ENCODE data around the gene IFNGR1. TPM values are rescaled to one million over a fixed set of nuclear protein-coding genes. Genes with fewer than 3 reads are reported as not detected.

The IFNGR1 gene
- total RNA-seq, 1 experiment from 2014 or later = 23.4 TPM

DNA sequence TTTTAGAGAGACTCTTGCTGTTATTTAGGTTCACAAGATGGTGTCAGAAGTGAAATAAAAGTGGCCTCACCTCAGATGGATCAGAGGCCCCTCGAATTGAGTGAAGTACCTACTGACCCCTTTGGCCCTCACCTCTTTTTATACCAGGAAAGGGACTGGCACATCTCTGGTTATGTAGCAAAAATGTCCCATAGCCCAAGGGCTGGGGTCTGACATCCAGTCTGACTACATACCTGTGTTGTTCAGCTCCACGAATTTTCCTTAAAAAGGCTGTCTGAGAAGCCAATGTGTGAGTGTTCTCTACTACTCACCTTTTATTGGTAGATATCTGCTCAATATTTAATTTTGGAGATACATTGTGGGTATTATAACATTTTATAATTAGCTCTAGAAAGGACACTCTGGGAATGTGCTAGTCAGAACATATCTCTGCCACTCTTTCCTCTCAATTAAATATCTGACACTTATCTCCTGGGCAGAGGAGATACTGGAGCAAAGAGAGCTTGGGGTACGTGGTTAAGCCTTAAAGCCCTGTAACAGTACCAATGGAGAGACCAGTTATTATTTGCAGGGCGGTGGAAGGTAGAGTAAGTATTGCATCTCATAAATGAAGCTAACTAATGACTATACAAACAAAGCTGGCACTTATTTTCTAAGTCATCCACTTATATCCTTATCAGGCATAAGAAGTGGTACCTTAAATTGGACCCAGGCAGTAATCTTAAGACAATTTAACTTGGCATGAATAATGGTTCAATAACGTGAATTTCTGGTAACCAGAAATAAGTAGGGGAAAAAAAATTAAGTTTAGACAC is 25.7 kb downstream of the IFNGR1 start:
- CTCF ChIA-PET = no interaction called here

DNA sequence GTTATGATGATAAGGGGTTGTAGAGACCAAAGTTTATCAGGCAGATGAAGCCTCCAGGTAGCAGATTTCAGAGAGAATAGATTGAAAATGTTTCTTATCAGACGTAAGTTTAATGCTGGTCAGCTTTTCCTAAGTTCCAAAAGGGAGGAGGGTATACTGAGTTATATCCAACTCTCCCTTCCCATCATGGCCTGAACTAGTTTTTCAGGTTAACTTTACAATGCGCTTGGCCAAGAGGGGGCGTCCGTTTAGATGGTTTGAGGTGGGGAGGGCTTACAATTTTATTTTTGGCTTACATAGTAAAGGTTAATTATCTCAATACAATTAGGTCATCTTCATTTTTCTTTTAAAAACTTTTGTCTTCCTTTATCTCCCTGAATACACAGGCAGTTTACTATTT is 26.4 kb downstream of the IFNGR1 start:
- Histone ChIP-seq H3K4me3 (ENCODE audit: low read depth in 2 of 2, low read length in 2 of 2) (no peak overlapping the region), H3K27ac (ENCODE audit: low read length) (no peak overlapping the region), H3K4me1 (ENCODE audit: control insufficient read depth, insufficient read depth, low read length) (no peaks in the 10 kb centered on the region), H3K36me3 (ENCODE audit: control insufficient read depth, insufficient read depth, low read length) (no peaks in the 10 kb centered on the region), H3K9me3 (ENCODE audit: control insufficient read depth, insufficient read depth, low read depth, low read length) (peaks cover 15% of the 10 kb centered on the region), H3K27me3 (ENCODE audit: control insufficient read depth, insufficient read depth, low read length) (no peaks in the 10 kb centered on the region)
- ChIA-PET CTCF (no interaction called here), POLR2A (no interaction called here)
- no TSS peak for BruUV-seq (replicated peaks)
- intact Hi-C loops (cut with micrococcal nuclease; ENCODE audit: unreplicated experiment) = no loop called here
- in situ Hi-C loops (cut with HindIII; ENCODE audit: low pct_unique_long_range_greater_than_20kb, low sequenced_read_pairs) = no loop called here
- no peak for ATAC-seq
- TF ChIP-seq, protein P1, sequence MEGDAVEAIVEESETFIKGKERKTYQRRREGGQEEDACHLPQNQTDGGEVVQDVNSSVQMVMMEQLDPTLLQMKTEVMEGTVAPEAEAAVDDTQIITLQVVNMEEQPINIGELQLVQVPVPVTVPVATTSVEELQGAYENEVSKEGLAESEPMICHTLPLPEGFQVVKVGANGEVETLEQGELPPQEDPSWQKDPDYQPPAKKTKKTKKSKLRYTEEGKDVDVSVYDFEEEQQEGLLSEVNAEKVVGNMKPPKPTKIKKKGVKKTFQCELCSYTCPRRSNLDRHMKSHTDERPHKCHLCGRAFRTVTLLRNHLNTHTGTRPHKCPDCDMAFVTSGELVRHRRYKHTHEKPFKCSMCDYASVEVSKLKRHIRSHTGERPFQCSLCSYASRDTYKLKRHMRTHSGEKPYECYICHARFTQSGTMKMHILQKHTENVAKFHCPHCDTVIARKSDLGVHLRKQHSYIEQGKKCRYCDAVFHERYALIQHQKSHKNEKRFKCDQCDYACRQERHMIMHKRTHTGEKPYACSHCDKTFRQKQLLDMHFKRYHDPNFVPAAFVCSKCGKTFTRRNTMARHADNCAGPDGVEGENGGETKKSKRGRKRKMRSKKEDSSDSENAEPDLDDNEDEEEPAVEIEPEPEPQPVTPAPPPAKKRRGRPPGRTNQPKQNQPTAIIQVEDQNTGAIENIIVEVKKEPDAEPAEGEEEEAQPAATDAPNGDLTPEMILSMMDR (IDR thresholded peaks at IDR 0.05) = peak; percentile 9; the same call in 1 of the 2 replicates
- TF ChIP-seq, protein P2, sequence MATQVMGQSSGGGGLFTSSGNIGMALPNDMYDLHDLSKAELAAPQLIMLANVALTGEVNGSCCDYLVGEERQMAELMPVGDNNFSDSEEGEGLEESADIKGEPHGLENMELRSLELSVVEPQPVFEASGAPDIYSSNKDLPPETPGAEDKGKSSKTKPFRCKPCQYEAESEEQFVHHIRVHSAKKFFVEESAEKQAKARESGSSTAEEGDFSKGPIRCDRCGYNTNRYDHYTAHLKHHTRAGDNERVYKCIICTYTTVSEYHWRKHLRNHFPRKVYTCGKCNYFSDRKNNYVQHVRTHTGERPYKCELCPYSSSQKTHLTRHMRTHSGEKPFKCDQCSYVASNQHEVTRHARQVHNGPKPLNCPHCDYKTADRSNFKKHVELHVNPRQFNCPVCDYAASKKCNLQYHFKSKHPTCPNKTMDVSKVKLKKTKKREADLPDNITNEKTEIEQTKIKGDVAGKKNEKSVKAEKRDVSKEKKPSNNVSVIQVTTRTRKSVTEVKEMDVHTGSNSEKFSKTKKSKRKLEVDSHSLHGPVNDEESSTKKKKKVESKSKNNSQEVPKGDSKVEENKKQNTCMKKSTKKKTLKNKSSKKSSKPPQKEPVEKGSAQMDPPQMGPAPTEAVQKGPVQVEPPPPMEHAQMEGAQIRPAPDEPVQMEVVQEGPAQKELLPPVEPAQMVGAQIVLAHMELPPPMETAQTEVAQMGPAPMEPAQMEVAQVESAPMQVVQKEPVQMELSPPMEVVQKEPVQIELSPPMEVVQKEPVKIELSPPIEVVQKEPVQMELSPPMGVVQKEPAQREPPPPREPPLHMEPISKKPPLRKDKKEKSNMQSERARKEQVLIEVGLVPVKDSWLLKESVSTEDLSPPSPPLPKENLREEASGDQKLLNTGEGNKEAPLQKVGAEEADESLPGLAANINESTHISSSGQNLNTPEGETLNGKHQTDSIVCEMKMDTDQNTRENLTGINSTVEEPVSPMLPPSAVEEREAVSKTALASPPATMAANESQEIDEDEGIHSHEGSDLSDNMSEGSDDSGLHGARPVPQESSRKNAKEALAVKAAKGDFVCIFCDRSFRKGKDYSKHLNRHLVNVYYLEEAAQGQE (IDR thresholded peaks at IDR 0.05; ENCODE audit: insufficient read depth in 1 of 2, low read depth in 2 of 2, low read length in 1 of 2) = no peak
- no peak for DNase-seq (ENCODE audit: low read depth, low spot score)

More for the DNA sequence above, 25.7 kb downstream of the IFNGR1 start:
- intact Hi-C loops (cut with micrococcal nuclease; ENCODE audit: unreplicated experiment) (no loop called here), in situ Hi-C loops (cut with HindIII; ENCODE audit: low pct_unique_long_range_greater_than_20kb, low sequenced_read_pairs) (no loop called here)
- no peak for ATAC-seq
- no TSS peak for BruUV-seq (replicated peaks)
- Histone ChIP-seq H3K27me3 (ENCODE audit: control insufficient read depth, insufficient read depth, low read length) (no peaks in the 10 kb centered on the region), H3K4me3 (ENCODE audit: low read depth in 2 of 2, low read length in 2 of 2) (no peak overlapping the region), H3K4me1 (ENCODE audit: control insufficient read depth, insufficient read depth, low read length) (no peaks in the 10 kb centered on the region), H3K36me3 (ENCODE audit: control insufficient read depth, insufficient read depth, low read length) (no peaks in the 10 kb centered on the region), H3K9me3 (ENCODE audit: control insufficient read depth, insufficient read depth, low read depth, low read length) (peaks cover 9% of the 10 kb centered on the region), H3K27ac (ENCODE audit: low read length) (no peak overlapping the region)
- DNase-seq (ENCODE audit: low read depth, low spot score) = no peak
- TF ChIP-seq, protein P1 (IDR thresholded peaks at IDR 0.05) = no peak
- TF ChIP-seq, protein P2 (IDR thresholded peaks at IDR 0.05; ENCODE audit: insufficient read depth in 1 of 2, low read depth in 2 of 2, low read length in 1 of 2) = no peak
- TF ChIP-seq SIN3A (IDR thresholded peaks at IDR 0.05; ENCODE audit: borderline replicate concordance, insufficient read depth, low read depth, low read length) (no peak), POLR2AphosphoS5 (IDR thresholded peaks at IDR 0.05; ENCODE audit: low read depth, low read length) (no peak), TCF7L2 (IDR thresholded peaks at IDR 0.05; ENCODE audit: low read depth, low read length) (no peak)
- POLR2A ChIA-PET = no interaction called here
